Stimulated activated naive CD4-positive, alpha-beta T cell (primary cell): Measurements from ENCODE around the gene DPPA3.
"Not testable (repeated sequence)": the region's sequence is repeated elsewhere in the genome, so short reads cannot be mapped to it uniquely, and the experiment has no call there.

Experiments used
- DNase-seq, 6 experiments: peaks; one replicate each; lab custom pipeline; 2025; lab: John Stamatoyannopoulos, UW

Gene DPPA3

DNA sequence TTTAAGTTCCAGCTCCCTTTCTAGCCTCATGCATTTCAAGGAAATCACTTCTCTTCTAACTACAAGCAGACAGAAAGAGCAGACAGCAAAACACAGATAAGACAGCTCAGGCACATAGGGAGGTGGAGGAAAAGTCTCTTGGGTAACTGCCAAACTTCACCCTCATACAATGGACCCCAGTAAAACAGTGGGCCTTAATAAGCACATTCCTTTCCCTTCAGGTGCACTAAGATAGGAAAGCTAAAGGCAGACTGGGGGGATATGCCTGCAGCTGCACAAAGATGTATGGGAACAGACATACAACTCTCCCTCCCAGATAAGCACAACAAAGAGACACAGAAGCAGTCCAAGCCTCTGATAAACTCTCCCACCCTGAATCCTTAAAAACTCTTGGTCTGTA lies 19.8 kb downstream of the DPPA3 start:
- DNase-seq, result not testable (repeated sequence)

DNA sequence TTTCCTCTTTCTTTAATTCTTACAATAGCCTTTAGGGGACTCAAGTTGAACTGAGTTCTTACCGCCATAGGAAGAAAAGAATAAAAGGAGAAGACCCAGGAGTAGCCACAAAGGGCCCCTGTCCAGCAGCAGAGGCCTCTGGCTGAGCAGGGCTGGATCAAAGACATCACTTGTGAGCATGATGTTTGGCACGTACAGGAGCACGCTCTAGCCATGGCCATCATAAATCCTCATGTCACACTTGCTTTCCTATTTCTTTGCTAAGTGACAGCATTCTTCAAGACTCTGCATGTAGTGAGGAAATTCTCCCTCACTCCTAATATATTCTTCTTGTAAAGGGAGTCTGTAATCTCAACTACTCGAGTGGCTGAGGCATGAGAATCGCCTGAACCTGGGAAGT lies 20.3 kb downstream of the DPPA3 start:
- no peak for DNase-seq

DNA sequence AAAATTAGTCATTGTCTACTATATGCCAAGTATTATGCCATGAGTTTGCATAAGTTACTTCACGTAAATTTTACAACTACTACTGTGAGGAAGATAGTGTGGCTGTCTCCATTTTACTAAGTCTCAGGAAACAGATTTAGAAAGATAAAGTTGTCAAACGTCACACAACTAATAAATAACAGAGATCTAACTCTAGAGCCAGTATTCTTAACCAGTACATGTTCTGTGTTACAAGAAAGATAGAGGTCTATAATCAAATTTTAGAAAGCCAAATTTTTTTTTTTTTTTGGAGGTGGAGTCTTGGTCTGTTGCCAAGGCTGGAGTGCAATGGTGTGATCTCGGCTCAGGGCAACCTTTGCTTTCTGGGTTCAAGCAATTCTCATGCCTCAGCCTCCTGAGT lies 21.8 kb downstream of the DPPA3 start:
- DNase-seq, result no peak

DNA sequence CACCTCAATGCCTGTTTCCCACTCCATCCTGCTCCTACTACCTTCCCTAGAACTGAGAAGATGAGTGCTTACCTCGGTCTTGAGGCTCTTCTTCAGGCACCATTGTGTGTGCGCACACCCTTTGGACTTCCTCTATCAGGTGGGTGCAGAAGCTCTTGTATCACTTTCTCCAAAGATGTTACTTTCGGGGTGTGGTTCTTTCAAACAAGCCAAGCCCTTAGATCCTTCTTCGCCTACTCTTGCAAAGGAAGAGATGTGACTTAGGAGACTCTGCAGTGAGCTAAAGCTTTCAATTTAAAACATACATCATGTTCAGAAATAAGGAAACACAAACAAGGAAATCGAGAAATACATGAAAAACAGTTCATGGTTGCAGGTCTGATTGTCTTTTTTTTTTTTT lies 36.0 kb downstream of the DPPA3 start, which contains the start of gene CLEC4C:
Gene CLEC4C (minus strand): TSS at position 130 of the 400 bp plus-strand sequence. CDS start 27 bp downstream, at position 103.
- DNase-seq, result no peak

DNA sequence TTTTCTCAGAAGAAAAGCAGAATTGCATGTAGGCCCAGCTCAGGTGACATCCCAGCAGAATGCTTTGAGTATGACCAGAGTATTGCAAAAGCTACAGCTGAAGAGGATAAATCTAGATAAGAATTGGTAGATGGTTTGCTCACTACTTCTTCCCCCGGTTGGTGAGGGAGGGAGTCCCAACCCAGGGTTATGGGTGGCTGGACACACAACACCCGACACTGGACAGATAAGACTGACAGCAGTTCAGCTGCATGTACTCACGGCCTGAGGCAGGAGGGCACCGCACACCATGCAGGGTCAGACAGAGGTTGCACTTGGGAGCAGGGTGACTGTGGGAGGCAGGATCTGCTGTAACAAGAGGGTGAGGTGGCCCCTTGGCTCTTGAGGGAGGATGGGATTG lies 37.6 kb downstream of the DPPA3 start:
- no peak for DNase-seq

DNA sequence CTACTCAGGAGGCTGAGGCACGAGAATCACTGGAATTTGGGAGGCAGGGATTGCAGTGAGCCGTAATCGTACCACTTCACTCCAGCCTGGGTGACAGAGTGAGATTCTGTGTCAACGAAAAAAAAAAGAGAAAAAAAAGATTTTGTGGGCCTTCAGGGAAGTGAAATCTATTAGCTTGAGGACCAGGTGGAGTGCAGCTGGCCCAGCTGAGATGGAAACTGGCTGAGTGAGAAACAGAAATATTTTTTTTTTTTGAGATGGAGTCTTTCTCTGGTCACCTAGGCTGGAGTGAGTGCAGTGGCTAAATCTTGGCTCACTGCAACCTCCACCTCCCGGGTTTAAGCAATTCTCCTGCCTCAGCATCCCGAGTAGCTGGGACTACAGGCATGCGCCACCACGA lies 38.2 kb downstream of the DPPA3 start:
- no peak for DNase-seq

DNA sequence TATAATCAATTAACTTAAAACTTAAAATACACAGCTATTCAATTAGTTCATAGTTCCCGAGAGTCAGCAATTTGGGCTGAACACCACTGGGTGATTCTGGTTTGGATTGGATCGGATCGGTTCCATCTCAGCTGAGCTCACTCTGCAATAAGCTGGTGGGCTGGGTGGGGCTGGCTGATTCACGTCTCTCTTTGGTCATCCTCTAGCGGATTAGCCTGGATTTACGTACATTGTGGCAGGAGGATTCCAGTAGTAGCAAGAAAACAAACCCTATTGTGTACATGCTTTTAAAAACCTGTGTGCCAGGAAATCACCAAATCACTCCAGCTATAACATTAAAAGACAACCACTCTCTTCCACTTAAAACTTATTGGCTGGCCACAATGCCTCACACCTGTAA lies 39.1 kb downstream of the DPPA3 start:
- DNase-seq, result no peak

DNA sequence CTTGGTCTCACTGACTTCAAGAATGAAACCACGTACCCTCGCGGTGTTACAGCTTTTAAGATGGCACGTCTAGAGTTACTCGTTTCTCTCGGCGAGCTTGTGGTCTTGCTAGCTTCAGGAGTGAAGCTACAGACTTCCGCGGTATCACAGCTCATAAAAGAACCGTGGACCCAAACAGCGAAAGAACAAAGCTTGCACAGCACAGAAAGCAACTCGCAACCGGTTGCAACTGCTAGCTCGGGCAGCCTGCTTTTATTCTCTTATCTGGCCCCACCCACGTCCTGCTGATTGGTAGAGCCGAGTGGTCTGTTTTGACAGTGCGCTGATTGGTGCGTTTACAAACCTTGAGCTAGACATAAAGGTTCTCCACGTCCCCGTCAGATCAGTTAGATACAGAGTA lies 40.2 kb downstream of the DPPA3 start:
- no peak for DNase-seq

DNA sequence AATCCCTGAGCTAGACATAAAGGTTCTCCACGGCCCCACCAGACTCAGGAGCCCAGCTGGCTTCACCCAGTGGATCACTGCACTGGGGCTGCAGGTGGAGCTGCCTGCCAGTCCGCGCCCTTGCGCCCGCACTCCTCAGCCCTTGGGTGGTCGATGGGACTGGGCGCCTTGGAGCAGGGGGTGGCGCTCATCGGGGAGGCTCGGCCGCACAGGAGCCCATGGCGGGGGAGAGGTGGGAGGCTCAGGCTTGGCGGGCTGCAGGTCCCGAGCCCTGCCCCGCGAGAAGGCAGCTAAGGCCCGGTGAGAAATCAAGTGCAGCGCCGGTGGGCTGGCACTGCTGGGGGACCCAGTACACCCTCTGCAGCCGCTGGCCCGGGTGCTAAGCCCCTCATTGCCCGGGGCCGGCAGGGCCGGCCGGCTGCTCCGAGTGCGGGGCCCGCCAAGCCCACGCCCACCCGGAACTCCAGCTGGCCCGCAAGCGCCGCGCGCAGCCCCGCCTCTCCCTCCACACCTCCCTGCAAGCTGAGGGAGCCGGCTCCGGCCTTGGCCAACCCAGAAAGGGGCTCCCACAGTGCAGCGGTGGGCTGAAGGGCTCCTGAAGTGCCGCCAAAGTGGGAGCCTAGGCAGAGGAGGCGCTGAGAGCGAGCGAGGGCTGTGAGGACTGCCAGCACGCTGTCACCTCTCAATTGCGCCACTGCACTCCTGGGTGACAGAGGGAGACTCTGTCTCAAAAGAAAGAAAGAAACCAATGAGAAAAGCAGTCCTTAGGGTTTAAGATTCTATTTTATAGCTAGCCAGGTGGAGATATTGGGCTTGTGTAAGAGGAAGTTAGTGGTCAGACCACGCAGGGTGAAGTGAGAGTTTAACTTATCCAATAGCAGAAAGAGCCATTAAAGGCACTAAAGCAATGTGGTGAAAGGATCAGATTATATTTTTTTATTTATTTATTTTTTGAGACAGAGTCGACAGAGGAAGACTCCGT lies 41.0 kb downstream of the DPPA3 start:
- not testable (repeated sequence) for DNase-seq

DNA sequence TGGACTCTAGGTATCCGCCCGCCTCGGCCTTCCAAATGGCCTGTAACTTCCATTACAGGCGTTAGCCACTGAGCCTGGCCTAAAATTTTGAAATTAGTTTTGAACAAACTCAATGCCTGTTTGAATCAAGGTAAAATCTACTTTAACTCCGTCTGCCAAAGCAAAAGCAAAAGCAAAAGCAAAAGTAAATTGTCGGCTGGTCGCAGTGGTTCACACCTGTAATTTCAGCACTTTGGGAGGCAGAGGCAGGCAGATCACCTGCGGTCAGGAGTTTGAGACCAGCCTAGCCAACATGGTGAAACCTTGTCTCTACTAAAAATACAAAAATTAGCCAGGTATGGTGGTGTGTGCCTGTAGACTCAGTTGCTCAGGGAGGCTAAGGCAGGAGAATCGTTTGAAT lies 44.4 kb downstream of the DPPA3 start:
- DNase-seq, result not testable (repeated sequence)

DNA sequence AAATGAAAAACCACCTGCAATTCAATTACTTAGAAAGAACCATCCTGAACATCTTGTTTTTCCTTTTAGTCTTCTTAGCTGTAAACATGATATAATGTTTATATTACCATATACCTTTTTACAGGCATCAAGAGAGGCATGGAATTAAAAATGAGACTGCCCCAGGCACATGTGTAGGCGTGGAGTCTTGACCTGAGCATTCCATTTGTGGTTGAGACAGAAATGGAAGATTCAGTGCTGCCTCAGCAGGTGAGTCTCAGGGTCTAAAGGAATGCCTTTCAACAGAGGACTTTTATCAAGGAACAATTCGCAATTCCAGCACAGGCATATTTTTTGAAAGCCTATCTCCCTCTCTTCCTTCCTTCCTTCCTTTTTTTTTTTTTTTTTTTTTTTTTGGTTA lies 45.8 kb downstream of the DPPA3 start:
- no peak for DNase-seq

DNA sequence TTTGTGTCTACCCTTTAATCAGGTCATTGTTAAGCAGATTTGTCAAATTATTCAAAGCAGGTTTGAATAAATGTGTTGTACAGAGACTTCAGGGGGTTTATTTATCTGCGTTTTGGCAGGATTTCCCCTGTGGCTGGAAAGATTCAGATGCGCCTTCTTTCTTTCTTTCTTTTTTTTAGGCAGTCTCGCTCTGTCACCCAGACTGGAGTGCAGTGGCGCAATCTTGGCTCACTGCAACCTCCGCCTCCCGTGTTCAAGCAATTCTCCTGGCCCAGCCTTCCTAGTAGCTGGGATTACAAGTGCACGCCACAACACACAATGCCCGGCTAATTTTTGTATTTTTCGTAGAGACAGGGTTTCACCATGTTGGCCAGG lies 47.5 kb downstream of the DPPA3 start:
- no peak for DNase-seq
